Measurements from ENCODE around the gene LYRM4.

The LYRM4 gene

GRCh38 chr6:5211492-5211891 is 49.3 kb downstream of the LYRM4 start:
- no peaks in the 10 kb centered on the region for H3K27me3 ChIP-seq (ENCODE audit: low read length)
- no peaks in the 10 kb centered on the region for H4K20me1 ChIP-seq (ENCODE audit: low read depth, low read length)
- no peak overlapping the region for H3K4me2 ChIP-seq (ENCODE audit: low read depth, low read length, poor library complexity, severe bottlenecking)
- no peaks in the 10 kb centered on the region for H3K9me2 ChIP-seq (replicated peaks; ENCODE audit: insufficient read depth, low read length)
- no peak overlapping the region for H2AFZ ChIP-seq (ENCODE audit: low read depth, low read length, severe bottlenecking)
- H3K27ac ChIP-seq (ENCODE audit: low read depth, low read length), result no peak overlapping the region
- no peak overlapping the region for H3K9ac ChIP-seq (ENCODE audit: low read length)
- H3F3A ChIP-seq (ENCODE audit: insufficient read depth), result no peaks in the 10 kb centered on the region
- H3K79me2 ChIP-seq (ENCODE audit: insufficient read depth, low read length), result no peaks in the 10 kb centered on the region
- H3K9me3 ChIP-seq (ENCODE audit: insufficient read depth, low read length), result no peaks in the 10 kb centered on the region
- no peak overlapping the region for H3K4me3 ChIP-seq (ENCODE audit: insufficient read depth, low read length, poor library complexity, severe bottlenecking)
- no peaks in the 10 kb centered on the region for H3K36me3 ChIP-seq (ENCODE audit: low read length)
- TF ChIP-seq EZH2phosphoT487 (conservative IDR thresholded peaks at IDR 0.05; ENCODE audit: low read length), result no peak
- TF ChIP-seq, protein P1, sequence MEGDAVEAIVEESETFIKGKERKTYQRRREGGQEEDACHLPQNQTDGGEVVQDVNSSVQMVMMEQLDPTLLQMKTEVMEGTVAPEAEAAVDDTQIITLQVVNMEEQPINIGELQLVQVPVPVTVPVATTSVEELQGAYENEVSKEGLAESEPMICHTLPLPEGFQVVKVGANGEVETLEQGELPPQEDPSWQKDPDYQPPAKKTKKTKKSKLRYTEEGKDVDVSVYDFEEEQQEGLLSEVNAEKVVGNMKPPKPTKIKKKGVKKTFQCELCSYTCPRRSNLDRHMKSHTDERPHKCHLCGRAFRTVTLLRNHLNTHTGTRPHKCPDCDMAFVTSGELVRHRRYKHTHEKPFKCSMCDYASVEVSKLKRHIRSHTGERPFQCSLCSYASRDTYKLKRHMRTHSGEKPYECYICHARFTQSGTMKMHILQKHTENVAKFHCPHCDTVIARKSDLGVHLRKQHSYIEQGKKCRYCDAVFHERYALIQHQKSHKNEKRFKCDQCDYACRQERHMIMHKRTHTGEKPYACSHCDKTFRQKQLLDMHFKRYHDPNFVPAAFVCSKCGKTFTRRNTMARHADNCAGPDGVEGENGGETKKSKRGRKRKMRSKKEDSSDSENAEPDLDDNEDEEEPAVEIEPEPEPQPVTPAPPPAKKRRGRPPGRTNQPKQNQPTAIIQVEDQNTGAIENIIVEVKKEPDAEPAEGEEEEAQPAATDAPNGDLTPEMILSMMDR (IDR thresholded peaks at IDR 0.05; ENCODE audit: insufficient read depth, low read length, poor library complexity, severe bottlenecking), result no peak

- Histone ChIP-seq H3K4me2 (ENCODE audit: low read depth, low read length, poor library complexity, severe bottlenecking) (no peak overlapping the region), H2AFZ (ENCODE audit: low read depth, low read length, severe bottlenecking) (no peak overlapping the region)
- no peak for TF ChIP-seq EZH2phosphoT487 (conservative IDR thresholded peaks at IDR 0.05; ENCODE audit: low read length)
- TF ChIP-seq, protein P1 (IDR thresholded peaks at IDR 0.05; ENCODE audit: insufficient read depth, low read length, poor library complexity, severe bottlenecking), result no peak
Measured at GRCh38 chr6:5208471-5208971, 52.2 kb downstream of the LYRM4 start.

DNA sequence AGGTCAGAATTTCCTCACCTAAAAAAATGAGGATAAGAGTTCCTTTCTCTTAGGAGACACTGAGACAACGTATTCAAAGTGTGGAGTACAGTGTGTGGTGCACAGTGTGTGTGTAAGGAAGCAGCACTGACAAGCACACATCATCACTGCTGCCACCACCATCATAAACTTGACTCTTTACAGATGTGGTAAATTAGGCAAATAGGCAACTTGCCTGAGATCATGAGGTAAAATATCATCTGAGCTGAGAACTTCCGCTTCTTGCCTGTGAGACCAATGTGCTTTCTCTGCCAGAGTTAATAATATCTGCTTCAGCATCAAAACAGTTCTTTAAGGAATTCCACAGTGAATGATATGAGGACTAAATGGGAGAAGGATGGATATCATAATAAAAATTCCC is 52.7 kb downstream of the LYRM4 start:
- no peaks in the 10 kb centered on the region for H3K9me2 ChIP-seq (replicated peaks; ENCODE audit: insufficient read depth, low read length)
- no peaks in the 10 kb centered on the region for H3K79me2 ChIP-seq (ENCODE audit: insufficient read depth, low read length)
- H3K4me2 ChIP-seq (ENCODE audit: low read depth, low read length, poor library complexity, severe bottlenecking), result no peak overlapping the region
- no peaks in the 10 kb centered on the region for H3F3A ChIP-seq (ENCODE audit: insufficient read depth)
- no peaks in the 10 kb centered on the region for H3K27me3 ChIP-seq (ENCODE audit: low read length)
- no peaks in the 10 kb centered on the region for H4K20me1 ChIP-seq (ENCODE audit: low read depth, low read length)
- no peak overlapping the region for H3K9ac ChIP-seq (ENCODE audit: low read length)
- no peaks in the 10 kb centered on the region for H3K9me3 ChIP-seq (ENCODE audit: insufficient read depth, low read length)
- TF ChIP-seq, protein P1 (IDR thresholded peaks at IDR 0.05; ENCODE audit: insufficient read depth, low read length, poor library complexity, severe bottlenecking), result no peak
- TF ChIP-seq EZH2phosphoT487 (conservative IDR thresholded peaks at IDR 0.05; ENCODE audit: low read length), result no peak
- H2AFZ ChIP-seq (ENCODE audit: low read depth, low read length, severe bottlenecking), result no peak overlapping the region
- no peak overlapping the region for H3K4me3 ChIP-seq (ENCODE audit: insufficient read depth, low read length, poor library complexity, severe bottlenecking)
- no peaks in the 10 kb centered on the region for H3K36me3 ChIP-seq (ENCODE audit: low read length)
- H3K27ac ChIP-seq (ENCODE audit: low read depth, low read length), result no peak overlapping the region

More at GRCh38 chr6:5208471-5208971, 52.2 kb downstream of the LYRM4 start:
- Histone ChIP-seq H3K36me3 (ENCODE audit: low read length) (no peaks in the 10 kb centered on the region), H3K27ac (ENCODE audit: low read depth, low read length) (no peak overlapping the region), H3K79me2 (ENCODE audit: insufficient read depth, low read length) (no peaks in the 10 kb centered on the region), H3K9me3 (ENCODE audit: insufficient read depth, low read length) (no peaks in the 10 kb centered on the region), H3K9me2 (replicated peaks; ENCODE audit: insufficient read depth, low read length) (no peaks in the 10 kb centered on the region), H3K9ac (ENCODE audit: low read length) (no peak overlapping the region), H3K27me3 (ENCODE audit: low read length) (no peaks in the 10 kb centered on the region), H3F3A (ENCODE audit: insufficient read depth) (no peaks in the 10 kb centered on the region), H4K20me1 (ENCODE audit: low read depth, low read length) (no peaks in the 10 kb centered on the region), H3K4me3 (ENCODE audit: insufficient read depth, low read length, poor library complexity, severe bottlenecking) (no peak overlapping the region)

Measured in SU-DHL-6 (cell line).